H1 (cell line): ENCODE measurements around the gene PCDH9. TPM values are rescaled to one million over a fixed set of nuclear protein-coding genes. Genes with fewer than 3 reads are reported as not detected.

Source experiments
- CEBPB ChIP-seq: IDR thresholded peaks from 2 replicates; pipeline ENCODE4 v1.6.1; 2012; ENCODE audit warnings: low read depth, low read length
- CREB1 ChIP-seq: IDR thresholded peaks from 2 replicates; pipeline ENCODE4 v1.6.1; 2012; ENCODE audit warnings: inconsistent platforms
- FOSL1 ChIP-seq: IDR thresholded peaks from 2 replicates; pipeline ENCODE4 v1.6.1; 2011; ENCODE audit warnings: mild to moderate bottlenecking, low read depth, low read length, moderate library complexity; ENCODE audit not compliant: insufficient read depth
- GTF2F1 ChIP-seq: IDR thresholded peaks from 2 replicates; pipeline ENCODE4 v1.6.1; 2012; ENCODE audit warnings: low read depth, low read length, improper control_type of control experiment, borderline replicate concordance
- polyA plus RNA-seq, 7 experiments: library from polyadenylated mRNA; depleted of rRNA in 3 of 7; stranded (reverse) in 5 of 7; unstranded in 2 of 7; fragments of >200 nt in 5 of 7; fragments of 200-250 nt in 2 of 7; gene quantifications; 1 replicate in 5 of 7; 2 replicates in 1 of 7; 4 replicates in 1 of 7; pipeline versions ENCODE4 v1.2.1 to v1.2.3, GENCODE V29; 2011 to 2013; ENCODE audit warnings: missing spikeins in 2 of 7, mixed read lengths in 2 of 7
- total RNA-seq: library from RNA; stranded (reverse); fragmentation: NEBNext Ultra II Directional; extraction: Animal tissue kit (Norgen Biotek cat#: 25700); gene quantifications from 2 replicates; pipeline ENCODE4 v1.2.1, GENCODE V29; 2021

The PCDH9 gene
- total and polyA plus RNA-seq, 2 of the 8 experiments (the other 6 are each of a cell fraction or from before 2014, with no cell fraction given), result 0.12 to 0.60 TPM

- TF ChIP-seq GTF2F1, result no peak
- TF ChIP-seq CEBPB, result no peak
- no peak for TF ChIP-seq CREB1
- TF ChIP-seq FOSL1, result no peak
Observed at GRCh38 chr13:66402546-66402945, 827.6 kb downstream of the PCDH9 start (continued).
